Activated CD4-positive, alpha-beta T cell treated with anti-CD3 and anti-CD28 coated beads, Interleukin-2, amount 50 U/mL, for 16 hours (primary cell): ENCODE data around the gene NSF.
"Not testable (repeated sequence)": the region's sequence is repeated elsewhere in the genome, so short reads cannot be mapped to it uniquely, and the experiment has no call there.

Experiments
- DNase-seq: peaks from one replicate; pipeline ENCODE4 v3.0.0-alpha.2; 2020

The NSF gene

DNA sequence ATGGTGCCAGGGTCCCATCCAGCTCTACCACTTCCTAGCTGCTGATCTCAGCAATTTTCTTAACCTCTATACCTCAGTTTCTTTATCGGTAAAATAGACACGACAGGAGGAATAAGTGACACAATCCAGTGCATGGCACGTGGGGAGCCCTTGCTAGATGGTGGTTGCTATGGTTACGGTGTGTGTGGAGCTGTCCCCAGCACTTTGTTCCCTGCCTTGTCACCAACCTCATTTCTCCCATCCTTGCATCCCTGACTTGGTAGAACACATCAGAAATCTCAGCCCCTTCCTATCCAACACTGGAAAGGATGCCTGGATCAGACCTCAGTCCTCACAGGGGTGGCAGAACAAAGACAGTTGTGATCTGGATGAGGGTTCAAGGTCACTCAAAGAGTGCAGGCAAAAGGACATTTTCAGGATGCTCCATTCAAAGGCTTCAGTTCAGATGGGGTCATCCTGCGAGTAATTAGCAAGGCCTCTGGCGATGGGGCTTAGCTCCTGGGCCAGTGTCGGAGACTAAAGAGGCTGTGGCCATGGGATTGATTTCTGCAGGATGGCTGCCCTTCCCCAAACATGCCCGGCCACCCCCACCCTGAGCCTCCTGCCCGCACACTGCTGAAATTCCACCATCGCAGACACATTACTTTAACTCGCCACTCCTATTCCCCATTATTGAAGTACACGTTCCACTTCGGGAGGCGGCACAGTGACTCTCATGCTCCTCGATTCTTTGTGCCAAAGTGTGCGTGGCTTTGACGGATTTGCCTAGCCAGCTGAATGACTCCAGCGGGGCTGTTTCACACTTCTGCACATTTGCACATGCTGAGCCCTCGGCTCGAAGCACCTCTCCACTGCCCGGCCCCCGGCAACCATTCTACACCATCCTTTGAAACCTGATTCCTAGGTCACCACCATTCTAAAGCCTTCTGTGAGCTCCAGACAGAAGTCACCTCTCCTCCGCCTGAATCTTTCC is 187.8 kb downstream of the NSF start:
- no peak for DNase-seq

DNA sequence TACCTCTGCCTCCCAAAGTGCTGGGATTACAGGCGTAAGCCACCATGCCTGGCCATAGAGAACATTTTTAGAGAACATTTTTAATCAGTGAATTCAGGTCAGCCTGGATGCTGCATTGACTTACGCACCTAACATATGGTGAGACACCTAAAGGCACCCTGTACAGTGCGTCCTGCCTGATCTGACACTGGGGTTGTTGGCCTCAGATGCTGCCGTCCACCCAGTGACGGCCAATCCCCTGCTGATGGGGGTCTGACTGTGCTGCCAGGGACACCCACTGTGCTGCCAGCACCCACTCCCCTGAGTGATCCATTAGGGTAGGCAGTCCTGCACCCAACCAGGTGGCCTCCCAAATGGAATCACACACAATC is 189.5 kb downstream of the NSF start:
- no peak for DNase-seq

DNA sequence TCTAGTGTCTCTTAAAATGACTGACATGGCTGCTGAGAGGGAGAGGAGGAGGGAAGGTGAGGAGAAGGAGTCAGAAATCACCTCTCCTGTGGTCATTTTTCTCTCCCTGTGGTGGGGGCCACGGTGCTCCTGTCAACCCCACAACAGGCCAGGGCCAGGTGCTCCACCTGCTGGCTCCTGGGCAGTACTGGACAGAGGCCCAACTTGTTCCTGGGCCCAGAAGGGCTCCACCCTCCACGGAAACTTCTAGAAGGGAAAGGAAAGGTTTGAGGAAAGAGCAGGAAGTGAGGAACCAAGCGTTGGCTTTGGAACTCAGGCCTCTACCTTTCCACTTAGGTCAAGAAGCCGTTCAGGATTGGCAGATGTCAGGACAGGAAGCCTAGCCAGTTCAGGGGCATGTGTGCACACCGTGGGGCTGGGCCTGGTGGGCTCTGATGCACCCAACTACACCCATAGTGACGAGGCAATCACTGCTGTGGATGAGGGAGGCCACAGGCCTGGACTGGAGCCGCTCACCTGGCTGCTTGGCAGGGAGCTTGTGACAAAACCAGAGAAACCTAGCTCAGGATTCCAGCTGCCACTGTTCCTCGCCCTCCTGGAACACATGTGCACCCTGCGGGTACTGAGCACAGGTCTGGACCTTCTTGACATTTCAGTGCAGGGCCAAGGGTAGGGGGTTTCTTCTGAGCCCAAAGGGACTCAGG is 191.9 kb downstream of the NSF start:
- no peak for DNase-seq

DNA sequence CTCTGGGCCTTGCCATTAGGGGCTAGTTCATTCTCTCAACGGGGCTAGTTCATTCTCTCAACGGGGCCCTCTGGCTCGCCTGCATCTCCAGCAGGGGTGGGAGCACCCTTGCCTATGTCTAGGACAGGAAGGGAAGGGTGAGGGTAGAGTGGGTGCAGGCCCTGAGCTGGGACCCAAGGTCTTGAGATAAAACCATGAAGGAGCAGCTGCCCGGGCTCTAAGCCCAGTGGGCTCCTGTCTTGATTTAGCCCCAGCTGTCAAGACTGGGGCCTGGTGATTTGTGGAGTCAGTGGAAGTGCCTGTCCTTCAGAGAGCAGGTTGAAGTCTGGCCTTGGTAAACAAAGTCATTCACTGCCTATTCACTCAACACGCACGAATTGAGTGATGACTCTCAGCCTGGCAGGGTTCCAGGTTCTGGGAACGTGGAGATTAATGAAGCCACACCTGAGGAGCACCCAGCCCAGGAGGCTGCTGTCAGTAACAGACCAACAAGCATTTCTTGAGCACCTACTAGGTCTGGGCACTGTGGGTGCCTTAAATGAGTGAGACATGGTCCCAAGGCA is 192.6 kb downstream of the NSF start:
- no peak for DNase-seq

DNA sequence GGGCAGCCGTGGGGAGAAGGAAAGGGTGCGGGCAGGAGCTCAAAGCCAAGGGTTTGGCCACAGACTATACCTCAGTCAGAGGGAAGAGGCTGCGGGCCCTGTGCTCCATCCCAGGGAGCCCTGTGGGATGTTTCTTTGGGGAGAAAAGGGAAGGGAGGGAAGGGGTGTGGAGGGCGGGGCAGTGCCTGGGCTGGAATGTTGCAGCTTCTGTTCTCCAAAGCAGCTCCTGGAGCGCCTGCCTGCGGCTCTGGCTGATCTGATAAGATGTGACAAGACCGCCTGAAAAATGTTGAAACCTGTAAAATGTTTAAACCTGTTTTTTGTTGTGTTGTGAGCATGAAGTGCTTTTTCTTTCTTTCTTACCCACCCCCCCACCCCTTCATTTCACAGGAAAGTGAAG is 195.2 kb downstream of the NSF start:
- DNase-seq = no peak

DNA sequence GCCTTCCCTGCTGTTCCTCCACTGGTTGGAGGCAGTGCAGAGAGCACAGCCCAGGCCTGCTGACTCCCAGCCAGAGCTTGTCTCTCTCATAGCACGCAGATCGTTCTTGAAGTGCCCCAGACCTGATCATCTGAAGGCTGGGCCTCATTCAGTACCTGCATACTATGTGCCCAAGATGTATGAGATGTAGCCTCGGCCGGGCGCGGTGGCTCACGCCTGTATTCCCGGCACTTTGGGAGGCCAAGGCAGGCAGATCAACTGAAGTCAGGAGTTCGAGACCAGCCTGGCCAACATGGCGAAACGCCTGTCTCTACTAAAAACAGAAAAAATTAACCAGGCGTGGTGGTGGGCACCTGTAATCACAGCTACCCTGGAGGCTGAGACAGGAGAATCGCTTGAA is 197.0 kb downstream of the NSF start:
- DNase-seq = no peak

DNA sequence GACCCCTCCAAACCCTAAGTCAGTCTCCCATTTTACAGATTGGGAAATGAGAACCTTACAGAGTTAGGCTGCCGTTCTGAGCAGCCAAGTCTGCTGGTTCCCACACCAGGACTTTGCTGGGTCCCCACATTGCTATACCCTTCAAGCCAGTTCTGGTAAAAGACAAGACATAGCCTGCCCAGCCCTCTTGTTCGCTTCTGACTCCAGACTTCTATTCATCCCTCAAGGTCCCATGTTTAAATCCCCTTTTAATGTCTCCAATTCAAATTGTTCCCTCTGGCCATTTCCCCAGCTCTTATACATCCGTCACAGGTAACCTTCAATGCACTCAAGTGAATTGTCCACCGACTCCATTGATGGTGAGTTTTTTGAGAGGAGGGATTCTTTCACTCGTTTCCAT is 197.8 kb downstream of the NSF start:
- no peak for DNase-seq

DNA sequence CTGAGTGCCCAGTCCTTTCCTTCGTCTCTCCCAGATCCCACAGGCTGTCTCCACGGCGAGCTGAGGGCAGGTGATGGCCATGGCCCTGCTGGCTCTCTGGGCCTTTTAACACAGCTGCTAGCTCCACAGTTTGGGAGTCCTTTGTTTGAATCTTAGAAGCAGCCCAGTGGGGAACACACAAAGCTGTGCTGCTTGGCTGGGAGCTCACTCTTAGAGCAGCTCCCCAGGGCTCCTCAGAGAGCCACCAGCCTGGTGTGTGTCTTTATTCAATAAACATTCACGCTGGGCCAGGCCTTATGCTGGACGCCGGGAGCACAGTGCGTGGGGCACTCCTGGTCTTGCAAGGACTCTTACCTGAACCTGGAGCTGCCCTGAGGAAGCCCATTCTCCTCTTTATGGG is 198.3 kb downstream of the NSF start:
- DNase-seq = no peak

DNA sequence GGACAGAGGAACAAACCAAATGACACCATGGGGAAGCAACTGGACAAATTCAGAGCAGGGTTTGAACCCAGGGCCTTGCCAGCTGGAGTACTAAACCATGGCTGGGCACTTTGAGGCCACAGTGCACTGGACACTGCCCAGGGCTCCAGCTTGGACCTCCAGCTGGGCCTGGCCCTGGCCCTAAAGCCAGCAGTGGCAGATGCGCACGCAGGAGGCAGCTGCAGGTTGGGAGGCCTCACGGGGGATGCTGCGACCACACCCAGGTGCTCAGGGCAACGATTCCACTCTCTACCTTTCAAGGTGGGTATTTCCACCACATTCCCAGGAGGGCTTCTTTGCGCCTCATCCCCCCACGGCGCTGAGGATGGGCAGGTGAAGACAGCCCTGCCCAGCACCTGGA is 199.1 kb downstream of the NSF start:
- no peak for DNase-seq

DNA sequence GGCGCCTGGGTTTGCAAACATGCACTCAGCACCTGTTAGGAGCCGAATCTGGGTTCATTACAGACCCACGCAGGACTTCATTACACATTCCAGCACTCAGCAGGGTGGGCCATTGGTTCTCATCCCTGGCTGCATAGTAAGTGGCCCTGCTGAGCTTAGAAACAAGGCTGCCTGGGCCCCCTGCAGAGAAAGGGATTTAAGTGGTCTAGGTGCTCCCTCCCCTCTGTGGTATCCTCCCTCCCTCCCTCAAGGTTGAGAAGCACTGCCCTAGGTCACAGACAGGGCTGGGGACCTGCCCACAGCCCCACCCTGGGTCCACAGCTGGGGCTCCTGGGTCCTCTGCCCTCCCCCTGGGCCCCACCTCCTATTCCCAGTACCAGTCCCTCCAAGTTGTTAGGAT is 199.7 kb downstream of the NSF start:
- no peak for DNase-seq

DNA sequence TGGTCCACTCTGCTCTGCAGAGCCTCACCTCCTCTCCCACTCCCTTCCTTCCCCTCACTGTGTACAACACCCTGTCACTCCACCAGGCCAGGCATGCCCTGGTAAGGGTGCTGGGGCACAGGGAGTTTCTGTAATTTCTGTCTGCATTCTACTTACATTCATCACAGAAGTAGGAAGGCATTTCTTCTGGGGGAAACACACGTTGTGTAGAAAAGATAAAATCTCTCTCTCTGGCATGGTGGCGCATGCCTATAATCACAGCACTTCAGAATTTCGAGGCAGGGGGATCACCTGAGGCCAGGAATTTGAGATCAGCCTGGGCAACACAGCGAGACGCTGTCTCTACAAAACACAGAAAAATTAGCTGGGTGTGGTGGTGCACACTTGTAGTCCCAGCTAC is 201.1 kb downstream of the NSF start:
- no peak for DNase-seq

DNA sequence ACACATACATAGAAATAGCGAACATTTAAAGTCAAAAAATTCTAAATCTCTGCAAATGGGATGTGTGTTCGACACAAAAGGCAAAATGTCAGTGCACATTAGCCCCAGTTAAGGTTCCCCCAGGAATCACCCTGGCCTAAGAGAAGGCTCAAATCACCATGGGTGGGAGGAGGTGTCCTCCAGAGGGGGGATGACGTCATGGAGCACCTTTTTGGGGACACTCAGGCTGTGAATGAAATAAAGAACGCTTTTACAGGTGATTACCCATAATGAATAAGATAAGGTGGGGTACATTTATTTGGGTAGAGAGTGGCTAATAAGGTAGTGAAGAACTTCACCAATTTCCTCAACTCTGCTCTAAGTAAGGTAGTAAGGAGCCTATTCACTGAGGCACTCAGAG is 201.6 kb downstream of the NSF start:
- no peak for DNase-seq

DNA sequence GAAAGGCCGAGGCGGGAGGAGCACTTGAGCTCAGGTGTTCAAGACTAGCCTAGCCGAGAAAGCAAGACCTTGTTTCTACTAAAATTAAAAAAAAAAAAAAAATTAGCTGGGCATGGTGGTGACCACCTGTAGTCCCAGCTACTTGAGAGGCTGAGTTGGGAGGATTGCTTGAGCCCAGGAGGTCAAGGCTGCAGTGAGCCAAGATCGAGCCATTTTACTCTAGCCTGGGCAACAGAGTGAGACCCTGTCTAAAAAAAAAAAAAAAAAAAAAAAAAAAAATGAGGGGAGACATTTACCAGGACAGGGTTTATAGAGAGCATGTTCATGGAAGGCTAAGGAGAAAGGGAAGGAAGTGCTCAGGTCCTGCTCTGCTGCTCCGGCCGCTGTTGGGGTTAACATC is 202.6 kb downstream of the NSF start:
- not testable (repeated sequence) for DNase-seq

DNA sequence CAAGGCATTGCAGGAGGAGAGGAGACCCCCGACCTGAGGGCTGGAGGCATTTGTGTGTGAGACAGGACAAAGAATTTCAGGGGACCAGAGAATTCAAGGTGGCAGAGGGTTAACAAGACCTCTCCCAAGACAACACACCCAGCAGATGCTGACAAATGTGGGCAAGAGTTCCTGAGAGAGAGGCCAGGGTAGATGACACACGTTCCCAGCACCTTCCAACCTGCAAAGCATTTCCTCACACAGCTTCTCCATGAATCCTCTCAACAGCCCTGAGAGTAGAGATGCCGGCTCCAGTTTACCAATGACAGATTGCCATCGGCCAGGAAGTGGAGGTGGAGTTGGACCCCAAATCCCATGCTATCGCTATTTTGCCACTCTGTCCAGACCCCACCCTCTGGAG is 203.1 kb downstream of the NSF start:
- no peak for DNase-seq

DNA sequence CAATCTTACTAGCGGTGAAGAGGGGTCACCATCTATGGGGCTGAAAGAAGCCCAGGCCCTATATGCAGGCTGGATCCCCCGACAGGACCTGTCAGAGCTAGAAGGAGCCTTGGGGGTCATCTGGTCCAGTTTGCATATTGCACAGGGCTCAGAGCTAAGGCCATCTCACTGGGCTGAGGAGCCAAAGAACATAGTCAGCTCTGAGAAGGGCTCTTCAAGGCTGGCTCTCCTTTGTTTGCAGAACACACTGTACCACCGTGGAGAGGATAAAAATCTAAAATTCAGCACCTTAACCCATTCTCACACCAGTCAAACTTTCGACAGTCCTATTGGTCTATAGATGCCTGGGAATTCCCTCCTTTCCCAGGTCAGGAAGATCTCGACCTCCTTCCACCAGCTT is 203.8 kb downstream of the NSF start:
- DNase-seq = no peak

DNA sequence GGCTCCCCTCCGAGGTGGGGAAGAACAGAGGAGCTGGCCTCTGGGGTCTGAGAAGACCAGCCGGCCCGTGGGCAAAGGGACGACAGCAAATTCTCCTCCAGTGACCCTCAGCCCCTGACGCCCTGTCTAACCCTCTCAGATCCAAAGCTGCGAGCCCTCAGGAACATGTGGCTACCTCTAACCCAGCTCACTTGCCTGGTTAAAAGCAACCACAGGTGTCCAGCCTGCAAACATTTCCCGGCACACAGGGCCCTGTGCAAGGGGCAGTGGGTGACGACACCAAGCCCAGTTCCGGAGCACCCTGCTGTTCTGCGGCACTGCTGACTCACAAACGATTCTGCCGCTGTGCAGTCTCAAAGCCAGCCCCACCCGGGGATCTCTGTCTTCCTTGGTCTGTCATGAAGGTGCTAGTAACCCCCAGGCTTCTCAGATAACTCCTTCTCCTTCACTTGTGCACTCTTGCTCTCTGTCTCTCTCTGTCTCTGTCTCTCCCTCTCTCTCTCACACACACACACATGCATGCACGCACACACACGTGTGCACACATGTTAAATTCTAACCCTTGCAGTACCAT is 205.0 kb downstream of the NSF start:
- DNase-seq = no peak

DNA sequence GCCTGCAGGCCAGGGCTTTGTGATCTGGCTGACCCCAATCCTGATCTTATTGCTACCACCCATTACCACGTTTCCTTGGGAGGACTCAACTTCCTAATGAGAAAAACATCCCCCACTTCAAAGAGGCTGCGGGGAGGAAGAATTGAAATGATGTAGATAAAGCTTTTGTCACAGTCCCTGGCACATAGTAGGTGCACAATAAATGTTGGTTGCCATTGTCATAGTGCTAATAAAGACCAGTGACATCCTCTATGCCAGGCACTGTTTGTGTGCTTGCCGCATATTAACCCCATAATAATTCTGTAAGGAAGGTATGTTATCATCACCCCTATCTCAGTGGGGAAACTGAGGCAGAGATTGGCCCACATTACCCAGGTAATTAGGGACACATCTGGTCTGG is 205.6 kb downstream of the NSF start:
- DNase-seq = no peak

DNA sequence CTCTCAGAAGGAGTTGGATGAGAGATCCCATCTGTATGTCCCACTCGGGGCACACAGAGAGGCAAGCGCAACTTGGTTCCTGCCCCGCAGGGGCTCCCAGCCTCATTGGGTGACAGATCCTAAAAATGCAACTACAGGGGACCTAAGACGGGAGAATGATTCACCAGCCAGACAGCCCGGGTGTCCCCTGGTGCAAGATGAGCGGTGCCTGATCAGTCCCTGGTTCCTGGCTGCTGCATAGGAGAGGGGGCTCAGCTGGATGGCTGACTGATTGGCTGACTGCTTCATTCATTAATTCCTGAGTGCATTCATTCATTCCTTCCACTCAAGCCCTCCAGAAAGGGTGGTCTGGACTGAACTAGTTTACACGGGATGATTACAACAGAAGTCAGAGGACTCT is 206.1 kb downstream of the NSF start:
- DNase-seq = no peak

DNA sequence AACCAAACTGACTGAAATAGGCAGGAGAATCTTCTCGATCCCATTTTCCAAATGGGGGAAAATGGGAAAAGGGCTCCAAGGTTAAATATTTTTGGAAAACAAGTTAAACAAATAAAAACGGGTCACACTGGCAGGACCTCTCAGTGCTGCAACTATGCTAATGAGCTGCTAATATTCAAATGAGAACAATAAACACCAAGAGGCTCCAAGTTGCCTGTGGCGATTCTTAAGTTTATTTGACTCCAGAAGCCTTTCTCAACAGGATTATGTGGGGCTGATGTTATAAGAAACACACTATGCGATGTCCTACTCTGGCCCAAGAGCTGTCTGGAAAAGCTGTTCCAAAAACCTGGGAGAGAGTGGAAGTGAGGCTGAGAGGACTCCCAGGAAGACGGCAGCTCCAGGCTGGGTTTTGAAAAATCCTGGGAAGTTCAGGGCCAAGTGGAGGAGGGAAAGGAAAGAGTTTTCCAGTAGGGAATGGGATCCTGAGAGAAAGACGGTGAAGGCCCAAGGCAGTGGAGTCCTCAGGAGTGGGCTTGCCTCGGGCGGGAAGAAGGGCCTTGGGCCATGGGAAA is 206.6 kb downstream of the NSF start:
- DNase-seq = no peak

DNA sequence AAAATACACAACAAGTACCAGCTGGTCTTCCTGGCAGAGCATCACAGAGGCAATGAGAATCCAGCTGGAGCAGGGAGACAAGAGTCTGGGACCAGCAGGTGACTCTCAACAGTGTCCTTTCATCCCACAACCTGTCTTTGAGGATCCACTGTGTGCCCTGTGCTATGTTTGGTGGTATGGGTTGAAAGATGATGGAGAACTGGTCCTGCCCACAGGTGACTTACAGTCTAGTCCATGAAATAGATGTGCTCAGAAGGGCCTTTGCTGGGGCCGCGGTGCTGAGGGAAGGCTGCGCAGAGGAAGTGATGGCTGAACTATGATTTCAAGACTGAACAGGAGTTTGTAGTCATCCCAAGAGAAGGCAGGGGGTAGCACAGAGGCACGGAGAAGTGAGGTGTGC is 210.1 kb downstream of the NSF start:
- no peak for DNase-seq

DNA sequence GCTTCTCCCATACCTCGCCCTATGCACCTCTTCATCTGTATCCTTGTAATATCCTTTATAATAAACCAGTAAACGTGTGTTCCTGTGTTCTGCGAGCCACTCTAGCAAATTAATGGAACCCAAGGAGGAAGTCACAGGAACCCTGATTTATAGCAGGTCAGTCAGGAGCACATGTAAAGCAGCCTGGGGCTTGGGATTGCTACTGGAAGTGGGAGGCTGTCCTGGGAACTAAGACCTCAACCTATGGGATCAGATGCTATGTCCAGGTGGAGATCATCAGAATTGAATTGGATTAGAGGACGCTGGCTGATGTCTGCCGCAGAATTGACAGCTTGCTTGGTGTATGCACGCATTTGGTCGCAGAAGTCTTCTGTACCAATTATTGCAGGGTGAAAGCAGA is 212.3 kb downstream of the NSF start:
- DNase-seq = no peak

DNA sequence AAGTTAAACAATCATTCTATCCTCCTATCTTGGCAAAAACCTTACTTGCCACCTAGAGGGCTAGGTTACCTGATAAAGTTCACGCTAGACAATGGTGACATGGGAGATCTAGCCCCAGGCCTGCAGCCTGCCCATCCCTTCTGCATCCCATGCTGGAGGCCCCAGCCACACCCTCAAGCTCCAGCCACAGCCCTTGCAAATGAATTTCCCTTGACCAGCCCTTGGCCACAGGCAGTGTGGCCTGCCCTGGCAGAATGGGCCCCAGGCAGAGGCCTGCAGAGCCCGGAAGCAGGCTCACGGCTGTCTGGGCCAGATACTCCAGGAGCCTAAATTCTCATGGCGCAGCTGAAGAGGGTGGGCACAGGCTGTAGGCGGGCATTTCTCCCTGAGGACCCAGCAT is 213.1 kb downstream of the NSF start:
- DNase-seq = no peak

DNA sequence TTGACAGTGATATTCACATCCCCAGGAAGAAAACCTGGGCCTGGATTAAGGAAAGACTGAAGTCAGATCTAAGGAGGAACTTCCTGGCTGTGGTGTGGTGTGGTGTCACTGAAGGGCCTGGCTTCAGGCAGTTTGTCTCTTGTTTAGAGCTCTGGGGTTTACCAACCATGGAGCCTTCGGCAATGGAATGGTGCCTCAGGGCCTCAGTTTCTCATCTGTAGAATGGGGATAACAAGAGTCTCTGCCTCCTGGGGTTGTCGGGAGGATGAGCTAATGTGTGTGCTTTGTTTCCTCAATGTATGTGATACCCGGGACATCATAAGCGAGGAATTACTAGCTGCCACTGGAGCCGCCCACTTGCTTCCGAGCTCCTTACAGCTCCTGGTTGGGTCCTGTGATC is 215.3 kb downstream of the NSF start:
- no peak for DNase-seq
